Keratinocyte (primary cell): ENCODE results near the gene VWC2.

Experiments
- EZH2 ChIP-seq: IDR thresholded peaks from one replicate; pipeline ENCODE4 v1.6.1; 2012; ENCODE audit warnings: inconsistent platforms, mild to moderate bottlenecking, low read length, moderate library complexity
- TF ChIP-seq, protein P1 (sequence below), 3 experiments: IDR thresholded peaks in 1 of 3; conservative IDR thresholded peaks in 1 of 3; optimal IDR thresholded peaks in 1 of 3; 2 replicates in 2 of 3; 3 replicates in 1 of 3; pipeline versions ENCODE3 to v1.5.1; 2011; ENCODE audit warnings: low read length in 3 of 3, mild to moderate bottlenecking in 3 of 3, moderate library complexity in 2 of 3, control low read depth in 1 of 3, inconsistent platforms in 1 of 3; ENCODE audit not compliant: insufficient read depth in 2 of 3; ENCODE audit errors: extremely low read depth in 1 of 3

DNA sequence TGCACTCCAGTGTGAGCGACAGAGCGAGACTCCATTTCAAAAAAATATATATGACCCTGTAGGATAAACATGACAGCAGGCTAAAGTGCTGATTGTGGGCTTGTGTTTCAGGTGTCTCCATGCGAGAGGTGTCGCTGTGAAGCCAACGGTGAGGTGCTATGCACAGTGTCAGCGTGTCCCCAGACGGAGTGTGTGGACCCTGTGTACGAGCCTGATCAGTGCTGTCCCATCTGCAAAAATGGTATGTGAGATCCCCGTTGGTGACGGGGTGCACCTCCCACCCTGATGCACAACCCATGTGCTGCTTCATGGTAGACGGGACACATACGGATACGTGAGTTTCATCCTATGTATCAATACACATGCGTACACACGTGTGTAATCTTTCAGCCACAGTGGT lies 29.2 kb downstream of the VWC2 start:
- TF ChIP-seq, protein P1, sequence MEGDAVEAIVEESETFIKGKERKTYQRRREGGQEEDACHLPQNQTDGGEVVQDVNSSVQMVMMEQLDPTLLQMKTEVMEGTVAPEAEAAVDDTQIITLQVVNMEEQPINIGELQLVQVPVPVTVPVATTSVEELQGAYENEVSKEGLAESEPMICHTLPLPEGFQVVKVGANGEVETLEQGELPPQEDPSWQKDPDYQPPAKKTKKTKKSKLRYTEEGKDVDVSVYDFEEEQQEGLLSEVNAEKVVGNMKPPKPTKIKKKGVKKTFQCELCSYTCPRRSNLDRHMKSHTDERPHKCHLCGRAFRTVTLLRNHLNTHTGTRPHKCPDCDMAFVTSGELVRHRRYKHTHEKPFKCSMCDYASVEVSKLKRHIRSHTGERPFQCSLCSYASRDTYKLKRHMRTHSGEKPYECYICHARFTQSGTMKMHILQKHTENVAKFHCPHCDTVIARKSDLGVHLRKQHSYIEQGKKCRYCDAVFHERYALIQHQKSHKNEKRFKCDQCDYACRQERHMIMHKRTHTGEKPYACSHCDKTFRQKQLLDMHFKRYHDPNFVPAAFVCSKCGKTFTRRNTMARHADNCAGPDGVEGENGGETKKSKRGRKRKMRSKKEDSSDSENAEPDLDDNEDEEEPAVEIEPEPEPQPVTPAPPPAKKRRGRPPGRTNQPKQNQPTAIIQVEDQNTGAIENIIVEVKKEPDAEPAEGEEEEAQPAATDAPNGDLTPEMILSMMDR (optimal IDR thresholded peaks at IDR 0.05 in 1 of 3, IDR thresholded peaks at IDR 0.05 in 1 of 3, conservative IDR thresholded peaks at IDR 0.05 in 1 of 3; ENCODE audit: extremely low read depth in 1 of 3, insufficient read depth in 2 of 3, low read length in 3 of 3), result no peak
- no peak for TF ChIP-seq EZH2
